ENCODE measurements around the gene PABPN1L. TPM values are rescaled to one million over a fixed set of nuclear protein-coding genes. Genes with fewer than 3 reads are reported as not detected.

Gene PABPN1L
- total and polyA plus RNA-seq, 10 of the 15 experiments (the other 5 are each of a cell fraction or from before 2014, with no cell fraction given): not detected

- Histone ChIP-seq H3K4me1 (ENCODE audit: control insufficient read depth, insufficient read depth, low read length) (no peaks in the 10 kb centered on the region), H3K4me2 (ENCODE audit: control insufficient read depth, insufficient read depth) (no peak overlapping the region), H3K79me2 (ENCODE audit: control insufficient read depth, insufficient read depth, low read length) (no peaks in the 10 kb centered on the region), H4K20me1 (ENCODE audit: control insufficient read depth, insufficient read depth) (no peaks in the 10 kb centered on the region), H3K9ac (ENCODE audit: control insufficient read depth, insufficient read depth, low read length) (no peak overlapping the region), H3K4me3 (no peak overlapping the region), H3K9me3 (replicated peaks; ENCODE audit: control insufficient read depth, insufficient read depth, low read length) (no peaks in the 10 kb centered on the region), H2AFZ (ENCODE audit: control insufficient read depth, low read depth, low read length) (no peak overlapping the region), H3K27ac (ENCODE audit: control insufficient read depth, insufficient read depth) (no peak overlapping the region), H3K36me3 (ENCODE audit: control insufficient read depth in 2 of 2, insufficient read depth in 2 of 2, low read length in 1 of 2) (peaks cover 4% of the 10 kb centered on the region in 2 experiments; a peak in 3 of 4 replicates), H3K27me3 (replicated peaks in 1 of 2; ENCODE audit: control insufficient read depth in 2 of 2, insufficient read depth in 2 of 2, low read length in 1 of 2) (no peaks in the 10 kb centered on the region)
- ChIA-PET POLR2A (interaction anchor here (0.6 to 0.9 kb wide), 2 partner anchors 55 to 229 kb away, joined by 4 to 7 read pairs; partner anchors contain the start of gene ACSF3), RAD21 (ENCODE audit: unreplicated experiment) (no interaction called here), CTCF (no interaction called here), SMC1A (ENCODE audit: uncharacterized antibody, unreplicated experiment) (no interaction called here)
- no TSS peak for BruUV-seq (replicated peaks)
- no peak for ATAC-seq
- TF ChIP-seq SUZ12 (IDR thresholded peaks at IDR 0.05; ENCODE audit: unreplicated experiment) (no peak), FOS (IDR thresholded peaks at IDR 0.05; ENCODE audit: borderline replicate concordance, extremely low read depth, insufficient read length) (no peak), EED (IDR thresholded peaks at IDR 0.05; ENCODE audit: low read depth) (no peak), CREM (IDR thresholded peaks at IDR 0.05; ENCODE audit: low read depth) (no peak), E2F8 (IDR thresholded peaks at IDR 0.05; ENCODE audit: low read depth, partially characterized antibody) (no peak), SIN3A (IDR thresholded peaks at IDR 0.05; ENCODE audit: low read depth, low read length) (no peak), ATF3 (IDR thresholded peaks at IDR 0.05; ENCODE audit: borderline replicate concordance, extremely low read depth, low read depth, low read length) (no peak), NRF1 (conservative IDR thresholded peaks at IDR 0.05; ENCODE audit: low read depth, low read length) (no peak)
- in situ Hi-C loops (cut with MboI): no loop called here
- FAIRE-seq: no peak
- 59% methylated on average over 11 of the region's 15 CpGs for WGBS (ENCODE audit: insufficient coverage, insufficient replicate concordance, low lambda C conversion rate, missing lambda C conversion rate)
- no peak for DNase-seq (ENCODE audit: low read depth, low spot score)
- intact Hi-C loops (cut with micrococcal nuclease; ENCODE audit: unreplicated experiment): no loop called here
These were observed 2.4 kb downstream of the PABPN1L start for GRCh38 chr16:88864099-88864498.
